NOMO-1 (cell line): ENCODE results near the gene MAMDC4.
"Not testable (repeated sequence)": the region's sequence is repeated elsewhere in the genome, so short reads cannot be mapped to it uniquely, and the experiment has no call there.

ENCODE experiments used
- DNase-seq, 2 experiments: peaks; one replicate each; lab custom pipeline; 2025; ENCODE audit not compliant: unreplicated experiment in 2 of 2; lab: John Stamatoyannopoulos, UW

MAMDC4 gene

GRCh38 chr9:136860529-136860928 is 8.4 kb downstream of the MAMDC4 start:
- no peak for DNase-seq

- no peak for DNase-seq
Measured at GRCh38 chr9:136860933-136861873, 9.1 kb downstream of the MAMDC4 start.

- DNase-seq: no peak
Measured at GRCh38 chr9:136861874-136862457, 9.8 kb downstream of the MAMDC4 start.

GRCh38 chr9:136862849-136863622 is 10.9 kb downstream of the MAMDC4 start:
- DNase-seq: no peak

GRCh38 chr9:136863623-136864273 is 11.6 kb downstream of the MAMDC4 start:
- no peak for DNase-seq

GRCh38 chr9:136865041-136865767 is 13.1 kb downstream of the MAMDC4 start:
- no peak for DNase-seq

- DNase-seq: no peak
Measured at GRCh38 chr9:136865768-136866103, 13.6 kb downstream of the MAMDC4 start.

GRCh38 chr9:136866898-136867421 is 14.8 kb downstream of the MAMDC4 start:
- not testable (repeated sequence) for DNase-seq

GRCh38 chr9:136867480-136867879 is 15.3 kb downstream of the MAMDC4 start:
- DNase-seq: no peak

GRCh38 chr9:136867917-136868316 is 15.8 kb downstream of the MAMDC4 start:
- no peak for DNase-seq

- DNase-seq: no peak
Measured at GRCh38 chr9:136868644-136869043, 16.5 kb downstream of the MAMDC4 start.

- DNase-seq: not testable (repeated sequence)
Measured at GRCh38 chr9:136869611-136870010, 17.5 kb downstream of the MAMDC4 start.

- DNase-seq: no peak
Measured at GRCh38 chr9:136875155-136875554, 23.0 kb downstream of the MAMDC4 start.

- DNase-seq: no peak
Measured at GRCh38 chr9:136876476-136876875, 24.3 kb downstream of the MAMDC4 start.

- no peak for DNase-seq
Measured at GRCh38 chr9:136880651-136881050, 28.5 kb downstream of the MAMDC4 start.

- no peak for DNase-seq
Measured at GRCh38 chr9:136881691-136882108, 29.6 kb downstream of the MAMDC4 start.

GRCh38 chr9:136882109-136882946 is 30.2 kb downstream of the MAMDC4 start:
- DNase-seq: peak; percentile 27 to 34

GRCh38 chr9:136882947-136883283 is 30.8 kb downstream of the MAMDC4 start:
- DNase-seq: not testable (repeated sequence)

- DNase-seq: not testable (repeated sequence)
Measured at GRCh38 chr9:136883670-136884069, 31.5 kb downstream of the MAMDC4 start.
